ENCODE measurements around the gene RABL3.
"Not testable (repeated sequence)": the region's sequence is repeated elsewhere in the genome, so short reads cannot be mapped to it uniquely, and the experiment has no call there.

The RABL3 gene

DNA sequence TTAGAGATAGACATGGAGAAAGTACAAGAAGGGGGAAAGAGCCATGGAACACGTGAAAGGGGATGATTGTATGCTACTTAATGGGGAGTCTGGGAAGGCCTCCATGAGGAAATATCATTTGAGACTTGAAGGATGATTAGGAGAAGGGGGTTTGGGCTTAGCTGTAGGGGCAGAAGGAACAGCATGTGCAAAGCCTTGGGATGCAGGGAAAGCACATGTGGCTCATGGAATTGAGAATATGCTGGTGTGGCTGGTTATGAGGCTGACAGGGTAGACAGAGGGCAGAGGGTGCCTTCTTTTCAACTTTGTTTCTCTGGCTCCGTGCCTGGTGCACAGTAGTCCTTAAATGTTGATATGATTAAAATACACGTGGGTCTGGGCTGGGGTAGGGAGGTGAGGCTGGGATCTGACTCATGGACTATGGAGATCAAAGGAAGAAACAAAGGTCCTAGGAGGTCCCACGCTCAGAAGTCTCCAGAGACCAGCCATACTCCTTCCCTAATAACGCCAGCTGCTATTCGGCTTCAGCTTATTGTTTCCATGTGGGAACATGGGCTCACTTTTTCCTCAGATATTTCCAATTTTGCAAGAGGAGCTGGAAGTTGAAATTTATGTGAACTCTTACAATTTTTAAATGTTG is 1.4 kb upstream of the RABL3 start:
- no peak for DNase-seq (ENCODE audit: low spot score)

DNA sequence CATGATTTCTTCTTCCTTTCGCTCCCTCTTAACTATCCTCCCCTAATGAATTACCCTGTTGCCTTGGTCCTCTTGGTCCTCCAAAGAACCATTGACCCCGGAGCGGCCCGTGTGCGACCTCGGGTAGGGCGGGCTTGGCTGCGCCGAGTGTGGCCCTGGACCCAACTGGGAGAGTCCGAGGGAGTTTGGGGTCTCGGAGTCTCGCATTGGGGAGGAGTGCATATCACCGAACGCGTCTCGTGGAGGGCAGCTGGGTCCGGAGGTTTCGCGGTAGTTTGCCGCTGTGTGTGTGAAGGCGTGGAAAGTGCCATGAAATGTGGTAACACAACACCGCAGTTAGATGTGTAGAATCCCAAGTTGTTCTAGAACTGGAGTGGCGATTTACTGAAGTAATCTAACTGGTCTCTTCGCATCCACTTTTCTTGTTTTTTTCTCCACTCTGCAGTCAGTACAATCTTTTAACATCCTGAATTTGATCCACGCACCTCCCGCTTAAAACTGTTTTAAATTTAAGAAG is 591 bp upstream of the RABL3 start:
- DNase-seq (ENCODE audit: low spot score), result no peak

GRCh38 chr3:120741837-120742197 is 499 bp downstream of the RABL3 start:
- no peak for DNase-seq (ENCODE audit: low spot score)

- DNase-seq (ENCODE audit: low spot score), result no peak
Measured at GRCh38 chr3:120741320-120741719, 996 bp downstream of the RABL3 start.

GRCh38 chr3:120738006-120738405 is 4.3 kb downstream of the RABL3 start:
- DNase-seq (ENCODE audit: low spot score), result not testable (repeated sequence)

DNA sequence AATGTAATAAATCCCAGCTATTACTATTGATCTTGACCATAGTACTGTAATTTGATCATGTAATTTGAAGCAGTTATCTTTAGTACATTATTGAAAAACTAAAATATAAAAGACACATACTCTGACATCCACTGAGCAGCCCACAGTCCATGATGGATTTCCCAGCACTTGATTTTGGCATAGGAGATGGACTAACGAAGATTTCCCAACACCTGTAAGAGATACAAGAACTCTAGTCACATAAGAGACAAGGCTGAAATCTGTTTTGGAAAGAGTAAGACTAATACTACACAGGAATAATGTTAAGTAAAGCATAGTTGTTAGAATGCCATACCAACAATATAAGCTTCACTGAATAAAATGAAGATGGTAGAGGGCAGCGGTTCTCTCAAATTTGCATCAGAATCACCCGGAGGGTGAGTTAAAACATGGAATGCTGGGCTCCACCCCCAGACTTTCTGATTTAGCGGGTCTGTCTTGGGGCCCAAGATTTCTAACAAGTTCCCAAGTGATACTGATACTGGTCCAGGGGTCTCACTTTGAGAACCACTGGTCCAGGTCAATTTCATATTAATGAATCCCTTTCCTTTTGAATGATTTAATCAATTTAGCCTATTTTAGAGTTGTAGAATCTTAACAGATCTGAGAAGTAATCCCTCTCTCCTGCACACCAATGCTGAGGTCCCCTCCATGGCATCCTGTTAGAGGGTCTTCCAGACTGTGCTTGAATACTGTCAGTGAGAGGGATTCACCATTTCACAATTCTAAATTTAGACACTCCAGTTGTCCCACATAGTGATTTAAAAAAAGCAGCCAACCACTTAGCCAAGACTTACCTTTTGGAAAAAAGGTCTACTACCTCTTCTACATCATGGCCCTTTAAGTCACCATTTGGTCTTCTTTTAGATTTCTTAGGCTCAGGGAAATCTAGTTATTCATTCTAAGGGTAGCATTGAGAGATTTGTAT is 11.5 kb downstream of the RABL3 start:
- DNase-seq (ENCODE audit: low spot score), result no peak

DNA sequence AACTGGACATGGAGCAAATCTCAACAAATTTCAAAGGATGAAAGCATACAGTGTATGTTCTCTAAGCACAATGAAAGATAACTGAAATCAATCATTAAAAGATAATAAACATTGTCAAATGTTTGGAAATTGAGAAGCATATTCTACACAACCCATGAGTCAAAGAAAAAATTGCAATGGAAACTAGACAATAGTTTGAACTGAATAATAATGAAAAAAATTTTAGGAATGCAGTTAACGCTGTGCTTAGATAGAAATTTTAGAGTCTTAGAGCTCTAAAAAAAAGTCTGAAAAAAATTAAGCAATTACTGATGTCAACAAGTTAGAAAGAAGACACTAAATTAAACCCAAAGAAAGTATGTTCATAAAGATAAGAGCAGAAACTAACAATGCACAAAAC is 15.5 kb downstream of the RABL3 start:
- DNase-seq (ENCODE audit: low spot score), result no peak

DNA sequence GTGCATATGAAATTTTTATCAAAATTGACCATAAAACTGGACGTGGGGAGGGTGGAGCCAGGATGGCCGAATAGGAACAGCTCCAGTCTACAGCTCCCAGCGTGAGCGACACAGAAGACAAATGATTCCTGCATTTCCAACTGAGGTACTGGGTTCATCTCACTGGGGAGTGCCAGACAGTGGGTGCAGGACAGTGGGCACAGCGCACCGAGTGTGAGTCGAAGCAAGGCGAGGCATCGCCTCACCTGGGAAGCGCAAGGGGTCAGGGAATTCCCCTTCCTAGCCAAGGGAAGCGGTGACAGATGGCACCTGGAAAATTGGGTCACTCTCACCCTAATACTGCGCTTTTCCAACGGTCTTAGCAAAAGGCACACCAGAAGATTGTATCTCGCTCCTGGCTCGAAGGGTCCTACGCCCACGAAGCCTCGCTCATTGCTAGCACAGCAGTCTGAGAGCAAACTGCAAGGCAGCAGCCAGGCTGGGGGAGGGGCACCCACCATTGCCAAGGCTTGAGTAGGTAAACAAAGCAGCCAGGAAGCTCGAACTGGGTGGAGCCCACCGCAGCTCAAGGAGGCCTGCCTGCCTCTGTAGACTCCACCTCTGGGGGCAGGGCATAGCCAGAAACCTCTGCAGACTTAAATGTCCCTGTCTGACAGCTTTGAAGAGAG is 23.0 kb downstream of the RABL3 start:
- peak; percentile 80 for DNase-seq (ENCODE audit: low spot score)

DNA sequence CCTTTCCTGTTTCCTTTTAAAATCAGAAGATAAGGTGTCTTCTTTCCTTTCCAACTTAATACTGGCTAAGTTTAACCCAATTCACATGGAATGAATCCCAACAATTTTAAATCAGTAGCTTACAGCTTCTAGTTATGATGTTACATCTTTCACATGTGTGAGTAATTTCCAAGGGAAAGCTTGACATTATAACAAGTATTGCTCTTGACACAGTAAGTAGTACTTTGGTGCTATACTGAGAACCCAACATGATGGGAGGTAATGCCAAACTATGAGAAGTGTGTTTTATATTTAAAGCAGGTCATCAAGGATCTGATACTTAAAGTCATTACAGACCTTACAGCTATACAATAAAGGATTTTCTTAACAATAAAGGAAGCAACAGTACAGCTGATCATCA is 29.1 kb downstream of the RABL3 start:
- DNase-seq (ENCODE audit: low spot score), result no peak

DNA sequence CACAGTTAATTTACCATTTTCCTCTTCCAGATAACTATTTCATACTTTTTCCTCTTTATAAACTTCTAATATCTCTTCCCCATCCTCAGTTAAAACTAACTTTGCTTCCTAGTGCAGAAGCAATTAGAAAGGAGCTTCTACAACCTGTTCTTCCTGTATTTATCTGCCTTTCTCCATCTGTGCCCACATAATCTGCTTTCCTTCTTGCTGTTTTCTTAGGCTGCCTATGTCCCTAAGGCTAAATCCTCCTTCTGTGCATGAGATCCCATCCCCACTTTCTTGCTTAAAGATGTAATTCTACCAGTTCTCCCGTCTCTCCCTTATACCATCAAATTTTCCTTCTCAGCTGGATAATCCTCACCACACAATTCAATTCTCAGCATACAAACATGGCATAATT is 31.9 kb downstream of the RABL3 start:
- DNase-seq (ENCODE audit: low spot score), result no peak

DNA sequence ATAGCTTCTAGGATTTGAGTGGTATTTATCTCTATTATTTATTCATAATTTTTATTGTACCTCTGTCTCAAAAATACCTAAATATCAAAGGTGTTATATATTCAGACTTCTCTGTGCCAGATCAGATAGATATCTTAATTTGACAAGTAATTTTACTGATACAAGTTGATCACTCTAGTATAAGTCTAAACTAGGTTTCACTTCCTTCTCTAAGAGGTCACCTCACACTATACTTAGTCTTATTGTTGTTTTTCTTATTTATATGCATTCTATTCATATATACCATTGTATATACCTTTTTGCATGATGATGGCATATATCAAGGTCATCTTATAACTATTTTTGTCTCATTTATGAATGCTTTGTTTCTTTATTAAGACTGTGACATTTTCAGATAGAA is 33.9 kb downstream of the RABL3 start:
- DNase-seq (ENCODE audit: low spot score), result no peak

- no peak for DNase-seq (ENCODE audit: low spot score)
Measured at GRCh38 chr3:120706950-120707349, 35.4 kb downstream of the RABL3 start.

- no peak for DNase-seq (ENCODE audit: low spot score)
Measured at GRCh38 chr3:120705884-120706582, 36.3 kb downstream of the RABL3 start.

DNA sequence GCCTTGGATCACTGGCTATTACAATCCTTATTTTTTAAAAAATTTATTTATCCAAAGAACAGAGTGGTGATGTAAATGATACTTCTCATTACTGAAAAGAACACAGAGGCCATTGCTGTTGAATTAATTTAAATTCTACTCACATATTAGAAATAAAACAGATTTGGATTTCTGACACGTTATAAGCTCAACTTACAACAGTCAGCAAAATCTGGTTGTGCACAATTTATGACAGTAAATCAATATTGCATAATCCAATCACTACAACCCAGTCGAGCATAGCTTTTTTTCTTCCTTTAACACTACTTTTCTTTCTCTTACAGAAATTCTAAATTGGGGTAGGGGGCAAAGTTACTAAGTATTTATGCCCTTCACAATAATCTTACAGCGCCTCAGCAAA is 43.0 kb downstream of the RABL3 start:
- DNase-seq (ENCODE audit: low spot score), result no peak

DNA sequence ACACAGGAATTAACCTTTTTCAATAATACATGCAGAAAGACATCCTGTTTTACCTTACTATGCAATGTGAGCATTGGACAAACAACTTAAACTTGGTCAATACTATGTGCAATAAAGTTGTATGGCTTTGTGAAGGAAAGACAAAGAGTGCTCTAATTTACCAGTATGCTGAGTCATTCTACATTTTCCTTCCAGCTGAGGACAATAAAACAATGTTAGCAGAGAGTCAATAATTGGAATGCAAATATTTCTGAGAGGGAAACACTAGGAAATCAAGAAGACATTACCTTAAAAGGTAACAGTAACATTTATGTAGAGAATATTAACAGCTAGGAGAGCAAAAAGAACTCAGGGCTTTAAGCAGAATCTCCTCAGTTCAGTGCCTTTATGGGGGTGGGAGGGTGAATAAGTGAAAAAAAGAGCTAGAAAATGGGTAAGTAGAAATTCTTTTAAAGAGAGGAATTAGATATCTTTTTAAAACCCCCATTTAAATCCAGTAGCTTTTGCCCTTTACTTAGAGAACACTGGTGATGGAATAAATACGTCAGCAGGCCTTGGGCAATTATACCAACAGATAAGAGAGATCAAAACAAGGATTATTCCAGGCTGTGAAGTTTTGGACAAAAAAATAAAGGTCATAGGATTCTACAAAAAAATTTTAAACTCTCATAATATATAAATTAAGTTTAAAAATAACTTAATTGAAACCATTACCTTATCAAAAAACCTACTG is 48.7 kb downstream of the RABL3 start:
- DNase-seq (ENCODE audit: low spot score), result no peak

- no peak for DNase-seq (ENCODE audit: low spot score)
Measured at GRCh38 chr3:120689395-120689794, 52.9 kb downstream of the RABL3 start.

GRCh38 chr3:120688121-120688520 is 54.2 kb downstream of the RABL3 start:
- no peak for DNase-seq (ENCODE audit: low spot score)

DNA sequence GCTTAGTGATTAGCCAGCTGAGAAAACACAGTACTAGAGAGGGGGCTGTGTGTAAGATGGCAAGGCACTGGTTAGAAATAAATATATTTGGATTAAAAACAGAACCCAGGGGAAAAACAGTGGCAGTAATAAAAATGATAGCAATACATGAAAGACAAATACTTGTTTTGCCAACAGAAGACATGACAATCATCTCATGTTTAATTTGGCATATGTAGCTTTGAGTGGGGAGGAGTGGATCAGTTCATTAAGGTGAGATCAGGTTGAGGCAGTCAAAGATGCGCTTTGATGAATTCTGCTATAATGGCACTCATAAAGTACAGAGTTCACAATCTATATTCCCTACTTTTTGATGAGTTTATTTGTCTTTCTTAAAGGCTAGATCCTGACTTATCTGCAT is 56.9 kb downstream of the RABL3 start:
- DNase-seq (ENCODE audit: low spot score), result no peak

DNA sequence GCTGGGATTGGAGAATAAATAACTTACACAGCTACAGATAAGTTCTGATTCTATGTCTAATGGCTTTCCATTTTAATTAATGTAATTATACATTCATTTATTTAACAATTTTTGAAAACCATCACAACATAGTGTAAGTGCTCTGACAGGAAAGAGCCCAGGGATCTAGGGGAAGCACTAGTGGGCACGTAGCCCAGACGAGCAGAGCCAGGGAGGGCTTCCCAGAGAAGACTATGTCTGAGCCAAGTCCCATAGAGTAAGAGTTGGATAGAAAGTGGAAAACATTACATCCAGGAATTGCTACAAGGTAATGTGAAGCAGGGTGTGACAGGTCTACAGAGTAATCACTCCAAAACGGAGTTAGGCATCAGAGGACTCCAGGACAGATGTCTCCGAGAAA is 57.4 kb downstream of the RABL3 start:
- no peak for DNase-seq (ENCODE audit: low spot score)

- no peak for DNase-seq (ENCODE audit: low spot score)
Measured at GRCh38 chr3:120683671-120684301, 58.5 kb downstream of the RABL3 start.

DNA sequence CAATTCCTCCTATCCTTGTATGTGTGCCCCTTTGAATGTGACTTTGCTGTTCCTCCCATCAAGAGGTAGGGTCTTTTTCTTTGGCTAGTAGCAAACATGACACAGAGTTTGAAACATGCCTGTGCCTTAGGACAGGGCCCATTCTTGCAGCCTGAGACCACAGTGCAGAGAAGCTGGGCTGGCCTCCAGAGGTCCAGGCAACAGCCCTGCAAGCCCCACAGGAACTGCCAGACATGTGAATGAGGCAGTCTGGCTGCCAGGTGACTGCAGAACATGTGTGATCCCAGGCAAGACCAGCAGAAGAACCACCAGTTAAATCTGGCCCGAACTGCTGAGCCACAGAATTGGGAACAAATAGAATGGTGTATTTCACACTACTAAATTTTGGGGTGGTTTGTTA is 59.1 kb downstream of the RABL3 start:
- no peak for DNase-seq (ENCODE audit: low spot score)
